GM23248 (cell line): ENCODE measurements around the gene PLCH1. TPM values are rescaled to one million over a fixed set of nuclear protein-coding genes. Genes with fewer than 3 reads are reported as not detected.

Experiments
- DNase-seq: peaks from one replicate; pipeline ENCODE4 v3.0.0-alpha.2; 2015
- H2AFZ ChIP-seq: fragments of 200-600 bp; sonication (generic); 2 replicates; pipeline ENCODE4 v1.6.1; 2016; ENCODE audit warnings: antibody characterized with exemption
- H3F3A ChIP-seq: fragments of 200-600 bp; sonication (generic); 2 replicates; pipeline ENCODE4 v1.6.1; 2016; ENCODE audit warnings: mild to moderate bottlenecking, antibody characterized with exemption, mixed run types; ENCODE audit not compliant: insufficient read depth
- H3K27ac ChIP-seq: fragments of 200-600 bp; sonication (generic); 2 replicates; pipeline ENCODE4 v1.5.1; 2016; ENCODE audit warnings: mild to moderate bottlenecking
- H3K27me3 ChIP-seq: fragments of 200-600 bp; sonication (generic); replicated peaks from 2 replicates; pipeline ENCODE4 v1.6.1; 2016; ENCODE audit warnings: mild to moderate bottlenecking; ENCODE audit not compliant: insufficient read depth
- H3K36me3 ChIP-seq: fragments of 200-600 bp; sonication (generic); 2 replicates; pipeline ENCODE4 v1.6.1; 2016; ENCODE audit warnings: low read depth, mild to moderate bottlenecking
- H3K4me1 ChIP-seq: fragments of 200-600 bp; sonication (generic); 2 replicates; pipeline ENCODE4 v1.6.1; 2016; ENCODE audit warnings: mild to moderate bottlenecking; ENCODE audit not compliant: insufficient read depth
- H3K4me2 ChIP-seq: fragments of 200-600 bp; sonication (generic); one replicate; pipeline ENCODE4 v1.6.1; 2016; ENCODE audit warnings: mild to moderate bottlenecking; ENCODE audit not compliant: unreplicated experiment
- H3K4me3 ChIP-seq: fragments of 200-600 bp; sonication (generic); 2 replicates; pipeline ENCODE4 v1.5.1; 2016; ENCODE audit warnings: mild to moderate bottlenecking
- H3K79me2 ChIP-seq: fragments of 200-600 bp; sonication (generic); 2 replicates; pipeline ENCODE4 v1.6.1; 2016; ENCODE audit warnings: mild to moderate bottlenecking; ENCODE audit not compliant: insufficient read depth
- H3K9ac ChIP-seq: fragments of 200-600 bp; sonication (generic); 2 replicates; pipeline ENCODE4 v1.6.1; 2016; ENCODE audit warnings: mild to moderate bottlenecking
- H3K9me2 ChIP-seq: fragments of 200-600 bp; sonication (generic); 2 replicates; pipeline ENCODE4 v1.6.1; 2016; ENCODE audit warnings: mixed run types, mild to moderate bottlenecking, moderate library complexity; ENCODE audit not compliant: insufficient read depth
- H3K9me3 ChIP-seq: fragments of 200-600 bp; sonication (generic); one replicate; pipeline ENCODE4 v1.6.1; 2017; ENCODE audit warnings: low read depth
- H4K20me1 ChIP-seq: fragments of 200-600 bp; sonication (generic); 2 replicates; pipeline ENCODE4 v1.6.0; 2016; ENCODE audit not compliant: insufficient read depth
- EZH2 ChIP-seq: fragments of 200-600 bp; sonication (generic); IDR thresholded peaks from 2 replicates; pipeline ENCODE4 v1.6.1; 2018; ENCODE audit warnings: antibody characterized with exemption, mild to moderate bottlenecking; ENCODE audit not compliant: insufficient read depth, poor library complexity, severe bottlenecking
- EZH2phosphoT487 ChIP-seq: fragments of 200-600 bp; sonication (generic); IDR thresholded peaks from 2 replicates; pipeline ENCODE4 v1.6.1; 2018; ENCODE audit warnings: antibody characterized with exemption, moderate library complexity, mild to moderate bottlenecking, low read depth; ENCODE audit not compliant: insufficient read depth
- WGBS, 2 experiments: methylation state at CpG; one replicate each; pipeline ENCODE4 v1.1.6; 2015 to 2017; ENCODE audit warnings: low lambda C conversion rate in 2 of 2, low coverage in 1 of 2; ENCODE audit errors: missing lambda C conversion rate in 2 of 2; 5-methylcytosine and 5-hydroxymethylcytosine counted together
- in situ Hi-C: fragments of 300-500 bp; cut with MboI; formaldehyde crosslinking; loops from 2 replicates; pipeline ENCODE4 v1.15.0; 2020
- polyA plus RNA-seq: library from polyadenylated mRNA; unstranded; fragments of >200 nt; fragmentation: Nextera tagmentation; extraction: Ambion mirVana; gene quantifications from 2 replicates; pipeline ENCODE4 v1.2.1, GENCODE V29; 2016
- total RNA-seq: library from RNA; depleted of rRNA; stranded (reverse); fragments of >200 nt; shearing (Covaris generic); gene quantifications from 2 replicates; pipeline ENCODE4 v1.2.3, GENCODE V29; 2014

PLCH1 gene
- total and polyA plus RNA-seq, 2 experiments from 2014 or later = not detected

GRCh38 chr3:155385896-155386625 is 358.8 kb downstream of the PLCH1 start:
- H3K4me2 ChIP-seq = no peak overlapping the region
- peak overlapping the region; percentile 33; the same call in 1 of the 2 replicates for H2AFZ ChIP-seq
- no peak overlapping the region for H3K27ac ChIP-seq
- 46 to 49% methylated on average over 4 of the region's 4 CpGs for WGBS, 2 experiments
- in situ Hi-C loops = no loop called here
- no peaks in the 10 kb centered on the region for H4K20me1 ChIP-seq
- no peak overlapping the region for H3K4me3 ChIP-seq
- H3K9me2 ChIP-seq = no peaks in the 10 kb centered on the region
- TF ChIP-seq EZH2phosphoT487 (no peak), EZH2 (no peak)
- no peaks in the 10 kb centered on the region for H3K9me3 ChIP-seq
- H3K4me1 ChIP-seq = peaks cover 11% of the 10 kb centered on the region
- H3K9ac ChIP-seq = no peak overlapping the region
- H3K79me2 ChIP-seq = no peaks in the 10 kb centered on the region
- DNase-seq = peak; percentile 30
- no peaks in the 10 kb centered on the region for H3K36me3 ChIP-seq
- no peaks in the 10 kb centered on the region for H3K27me3 ChIP-seq
- peaks cover 13% of the 10 kb centered on the region; the same call in 1 of the 2 replicates for H3F3A ChIP-seq

- no peaks in the 10 kb centered on the region for H3K36me3 ChIP-seq
- peak; percentile 83 for DNase-seq
- H4K20me1 ChIP-seq = no peaks in the 10 kb centered on the region
- no peaks in the 10 kb centered on the region for H3F3A ChIP-seq
- H3K9ac ChIP-seq = no peak overlapping the region
- in situ Hi-C loops = loop anchor here (5.0 kb wide), 1 partner anchor 315 kb away; no protein-coding TSS in a partner anchor
- H3K4me2 ChIP-seq = no peak overlapping the region
- H3K4me1 ChIP-seq = no peaks in the 10 kb centered on the region
- no peaks in the 10 kb centered on the region for H3K9me3 ChIP-seq
- H3K9me2 ChIP-seq = no peaks in the 10 kb centered on the region
- TF ChIP-seq EZH2 (no peak), EZH2phosphoT487 (no peak)
- H3K4me3 ChIP-seq = no peak overlapping the region
- H3K27ac ChIP-seq = no peak overlapping the region
- WGBS, 2 experiments = 22 to 26% methylated on average over 6 of the region's 6 CpGs
- H2AFZ ChIP-seq = no peak overlapping the region
- no peaks in the 10 kb centered on the region for H3K79me2 ChIP-seq
- no peaks in the 10 kb centered on the region for H3K27me3 ChIP-seq
These were observed 362.4 kb downstream of the PLCH1 start for GRCh38 chr3:155382396-155383042.

- Histone ChIP-seq H3K9ac (no peak overlapping the region), H3K27me3 (no peaks in the 10 kb centered on the region), H4K20me1 (no peaks in the 10 kb centered on the region), H2AFZ (no peak overlapping the region), H3K9me3 (no peaks in the 10 kb centered on the region), H3K4me2 (no peak overlapping the region), H3K9me2 (no peaks in the 10 kb centered on the region), H3K79me2 (no peaks in the 10 kb centered on the region), H3F3A (no peaks in the 10 kb centered on the region), H3K4me3 (no peak overlapping the region), H3K4me1 (no peaks in the 10 kb centered on the region), H3K36me3 (no peaks in the 10 kb centered on the region), H3K27ac (no peak overlapping the region)
- TF ChIP-seq EZH2phosphoT487 (no peak), EZH2 (no peak)
- in situ Hi-C loops = no loop called here
- WGBS, 2 experiments = 97 to 100% methylated on average over 1 of the region's 1 CpG
- DNase-seq = no peak
These were observed 367.0 kb downstream of the PLCH1 start for GRCh38 chr3:155377847-155378246.

- Histone ChIP-seq H3K9ac (no peak overlapping the region), H3K36me3 (no peaks in the 10 kb centered on the region), H3K4me3 (no peak overlapping the region), H3K4me1 (no peaks in the 10 kb centered on the region), H3K9me3 (no peaks in the 10 kb centered on the region), H3K79me2 (no peaks in the 10 kb centered on the region), H3K4me2 (no peak overlapping the region), H3K27ac (no peak overlapping the region), H3K9me2 (no peaks in the 10 kb centered on the region), H3F3A (no peaks in the 10 kb centered on the region), H2AFZ (no peak overlapping the region), H4K20me1 (no peaks in the 10 kb centered on the region), H3K27me3 (no peaks in the 10 kb centered on the region)
- no peak for DNase-seq
- 81 to 91% methylated on average over 2 of the region's 2 CpGs for WGBS, 2 experiments
- in situ Hi-C loops = no loop called here
- TF ChIP-seq EZH2 (no peak), EZH2phosphoT487 (no peak)
These were observed 367.8 kb downstream of the PLCH1 start for GRCh38 chr3:155377071-155377470.
